GM23338 (cell line): ENCODE results near the gene ADAT2. TPM values are rescaled to one million over a fixed set of nuclear protein-coding genes. Genes with fewer than 3 reads are reported as not detected.

ENCODE experiments used
- ATAC-seq: fragments of 200-7000 bp; cut with Tn5 transposase; 3 replicates; pipeline ENCODE4 v1.9.1; 2020
- DNase-seq: peaks from one replicate; pipeline ENCODE4 v3.0.0-alpha.2; 2015; ENCODE audit warnings: low spot score
- H2AFZ ChIP-seq: fragments of 200-600 bp; sonication (generic); 2 replicates; pipeline ENCODE4 v1.8.0; 2016; ENCODE audit warnings: antibody characterized with exemption, mild to moderate bottlenecking, moderate library complexity
- H3F3A ChIP-seq: fragments of 200-600 bp; sonication (generic); replicated peaks from 2 replicates; pipeline ENCODE4 v1.8.0; 2017; ENCODE audit warnings: antibody characterized with exemption, mixed run types, low read depth
- H3K27ac ChIP-seq: fragments of 200-600 bp; sonication (generic); 2 replicates; pipeline ENCODE4 v1.6.1; 2016; ENCODE audit warnings: low read depth
- H3K27me3 ChIP-seq: fragments of 200-600 bp; sonication (generic); 2 replicates; pipeline ENCODE4 v1.8.0; 2016; ENCODE audit warnings: mild to moderate bottlenecking, mixed run types, moderate library complexity; ENCODE audit not compliant: insufficient read depth
- H3K36me3 ChIP-seq: fragments of 200-600 bp; sonication (generic); 2 replicates; pipeline ENCODE4 v1.8.0; 2016; ENCODE audit warnings: mild to moderate bottlenecking; ENCODE audit not compliant: insufficient read depth
- H3K4me1 ChIP-seq: fragments of 200-600 bp; sonication (generic); 2 replicates; pipeline ENCODE4 v1.8.0; 2016; ENCODE audit warnings: mild to moderate bottlenecking, moderate library complexity; ENCODE audit not compliant: insufficient read depth
- H3K4me2 ChIP-seq: fragments of 200-600 bp; sonication (generic); 2 replicates; pipeline ENCODE4 v1.7.1; 2017; ENCODE audit warnings: mixed run types
- H3K4me3 ChIP-seq: fragments of 200-600 bp; sonication (generic); 2 replicates; pipeline ENCODE4 v1.6.1; 2016; ENCODE audit warnings: mixed run types
- H3K79me2 ChIP-seq: fragments of 200-600 bp; sonication (generic); replicated peaks from 2 replicates; pipeline ENCODE4 v1.8.0; 2017; ENCODE audit warnings: mild to moderate bottlenecking; ENCODE audit not compliant: insufficient read depth
- H3K9me2 ChIP-seq: fragments of 200-600 bp; sonication (generic); 2 replicates; pipeline ENCODE4 v1.8.0; 2017; ENCODE audit not compliant: insufficient read depth
- H4K20me1 ChIP-seq: fragments of 200-600 bp; sonication (generic); replicated peaks from 2 replicates; pipeline ENCODE4 v1.8.0; 2017; ENCODE audit warnings: mild to moderate bottlenecking; ENCODE audit not compliant: insufficient read depth
- H3K27ac Mint-ChIP-seq: 2 replicates; pipeline ENCODE4 v1.8.0; 2020; ENCODE audit warnings: inconsistent platforms, mild to moderate bottlenecking, moderate library complexity, mixed read lengths
- H3K27me3 Mint-ChIP-seq: 3 replicates; pipeline ENCODE4 v1.8.0; 2022; ENCODE audit warnings: low read depth, mild to moderate bottlenecking, moderate library complexity, mixed read lengths, inconsistent platforms; ENCODE audit not compliant: insufficient read depth, poor library complexity
- H3K36me3 Mint-ChIP-seq: 3 replicates; pipeline ENCODE4 v1.8.0; 2021; ENCODE audit warnings: low read depth, mild to moderate bottlenecking, inconsistent platforms, moderate library complexity, mixed read lengths
- H3K4me1 Mint-ChIP-seq: 3 replicates; pipeline ENCODE4 v1.8.0; 2020; ENCODE audit warnings: mild to moderate bottlenecking, inconsistent platforms, mixed read lengths
- H3K4me3 Mint-ChIP-seq: 3 replicates; pipeline ENCODE4 v1.8.0; 2021; ENCODE audit warnings: moderate library complexity, mild to moderate bottlenecking, inconsistent platforms, mixed read lengths
- H3K9me3 Mint-ChIP-seq: 3 replicates; pipeline ENCODE4 v1.8.0; 2020; ENCODE audit warnings: moderate library complexity, mild to moderate bottlenecking, inconsistent platforms, mixed read lengths
- CREB1 ChIP-seq: fragments of 250-450 bp; sonication (Bioruptor Pico); IDR thresholded peaks from 2 replicates; pipeline ENCODE4 v1.5.0; 2020; ENCODE audit warnings: low read depth, mild to moderate bottlenecking, moderate library complexity
- CTCF ChIP-seq, 2 experiments: fragments of 200-600 bp in 1 of 2; sonication (generic) in 1 of 2; conservative IDR thresholded peaks; 2 replicates each; pipeline versions ENCODE4 v1.5.1 to v1.6.1; 2016 to 2017; ENCODE audit warnings: antibody characterized with exemption in 2 of 2, low read depth in 2 of 2, mild to moderate bottlenecking in 2 of 2, moderate library complexity in 1 of 2
- ETS1 ChIP-seq: IDR thresholded peaks from 2 replicates; pipeline ENCODE4 v1.6.1; 2016; ENCODE audit warnings: antibody characterized with exemption
- EZH2 ChIP-seq: fragments of 200-600 bp; sonication (generic); IDR thresholded peaks from one replicate; pipeline ENCODE4 v1.8.0; 2017; ENCODE audit warnings: antibody characterized with exemption, mild to moderate bottlenecking, low read depth; ENCODE audit not compliant: unreplicated experiment
- EZH2phosphoT487 ChIP-seq: fragments of 200-600 bp; sonication (generic); IDR thresholded peaks from one replicate; pipeline ENCODE4 v1.8.1; 2018; ENCODE audit warnings: antibody characterized with exemption; ENCODE audit not compliant: unreplicated experiment
- JUNB ChIP-seq: IDR thresholded peaks from one replicate; pipeline ENCODE4 v1.6.1; 2016; ENCODE audit warnings: antibody characterized with exemption; ENCODE audit not compliant: unreplicated experiment
- NANOG ChIP-seq: IDR thresholded peaks from 2 replicates; pipeline ENCODE4 v1.6.1; 2016; ENCODE audit warnings: antibody characterized with exemption, borderline replicate concordance
- POLR2AphosphoS5 ChIP-seq: IDR thresholded peaks from 2 replicates; pipeline ENCODE4 v1.6.1; 2016; ENCODE audit warnings: antibody characterized with exemption, low read depth
- REST ChIP-seq: IDR thresholded peaks from one replicate; pipeline ENCODE4 v1.6.1; 2018; ENCODE audit warnings: antibody characterized with exemption; ENCODE audit not compliant: unreplicated experiment
- STAT1 ChIP-seq: IDR thresholded peaks from one replicate; pipeline ENCODE4 v1.6.1; 2016; ENCODE audit warnings: antibody characterized with exemption; ENCODE audit not compliant: unreplicated experiment
- ZNF114 ChIP-seq: fragments of 250-450 bp; sonication (Bioruptor Pico); IDR thresholded peaks from 2 replicates; pipeline ENCODE4 v1.5.0; 2020; ENCODE audit warnings: mild to moderate bottlenecking, moderate library complexity
- ZNF331 ChIP-seq: fragments of 250-450 bp; sonication (Bioruptor Pico); IDR thresholded peaks from 2 replicates; pipeline ENCODE4 v1.5.0; 2020; ENCODE audit warnings: low read depth, mild to moderate bottlenecking, moderate library complexity
- ZNF462 ChIP-seq: fragments of 250-450 bp; sonication (Bioruptor Pico); IDR thresholded peaks from 2 replicates; pipeline ENCODE4 v1.5.0; 2020; ENCODE audit warnings: mild to moderate bottlenecking, moderate library complexity
- polyA plus RNA-seq: library from polyadenylated mRNA; unstranded; fragments of >200 nt; fragmentation: Nextera tagmentation; extraction: Ambion mirVana; gene quantifications from 2 replicates; pipeline ENCODE4 v1.2.1, GENCODE V29; 2016
- total RNA-seq: library from RNA; depleted of rRNA; stranded (reverse); fragments of >200 nt; shearing (Covaris generic); gene quantifications from 2 replicates; pipeline ENCODE4 v1.2.3, GENCODE V29; 2014

The ADAT2 gene
- total and polyA plus RNA-seq, 2 experiments from 2014 or later: 7.4 to 13.7 TPM

GRCh38 chr6:143482593-143482992 is 32.1 kb upstream of the ADAT2 start:
- DNase-seq (no peak), ATAC-seq (no peak)
- Mint-ChIP-seq H3K4me1 (no peaks in the 10 kb centered on the region), H3K36me3 (no peaks in the 10 kb centered on the region), H3K9me3 (no peaks in the 10 kb centered on the region), H3K27ac (no peak overlapping the region), H3K4me3 (no peak overlapping the region), H3K27me3 (no peaks in the 10 kb centered on the region)
- no peaks in the 10 kb centered on the region for H3K27me3 ChIP-seq
- no peak overlapping the region for H2AFZ ChIP-seq
- TF ChIP-seq NANOG: no peak
- TF ChIP-seq EZH2phosphoT487: no peak
- TF ChIP-seq EZH2: no peak
- no peak for TF ChIP-seq ETS1
- TF ChIP-seq ZNF114 (CRISPR knock-in tag): no peak
- TF ChIP-seq ZNF331: no peak
- no peak for TF ChIP-seq CREB1 (CRISPR knock-in tag)
- no peak for TF ChIP-seq JUNB
- no peak for TF ChIP-seq STAT1
- no peak for TF ChIP-seq POLR2AphosphoS5
- TF ChIP-seq REST: no peak
- no peak for TF ChIP-seq CTCF (conservative IDR thresholded peaks at IDR 0.05; ENCODE audit: low read depth in 2 of 2)
- no peak for TF ChIP-seq ZNF462 (CRISPR knock-in tag)
- no peaks in the 10 kb centered on the region for H3K9me2 ChIP-seq
- H3F3A ChIP-seq: no peaks in the 10 kb centered on the region
- H3K4me1 ChIP-seq: no peaks in the 10 kb centered on the region
- no peaks in the 10 kb centered on the region for H4K20me1 ChIP-seq
- no peaks in the 10 kb centered on the region for H3K36me3 ChIP-seq
- H3K79me2 ChIP-seq: no peaks in the 10 kb centered on the region
- no peak overlapping the region for H3K27ac ChIP-seq
- no peak overlapping the region for H3K4me3 ChIP-seq
- no peak overlapping the region for H3K4me2 ChIP-seq
